ENCODE results near the gene REN. TPM values are rescaled to one million over a fixed set of nuclear protein-coding genes. Genes with fewer than 3 reads are reported as not detected.

The REN gene
- total RNA-seq, 1 experiment from 2014 or later, result not detected

- no peak overlapping the region for H4K91ac ChIP-seq (ENCODE audit: insufficient read length, low read depth, low read length)
- no peaks in the 10 kb centered on the region for H3K36me3 Mint-ChIP-seq (ENCODE audit: insufficient read depth in 1 of 3, low read depth in 3 of 3)
- no peak overlapping the region for H3K4ac ChIP-seq (ENCODE audit: low read depth, low read length)
- H4K5ac ChIP-seq (ENCODE audit: insufficient read length, low read depth, low read length), result no peak overlapping the region
- no peak overlapping the region for H2BK5ac ChIP-seq (ENCODE audit: insufficient read length, low read length)
- H3K9me3 ChIP-seq (ENCODE audit: control insufficient read depth, low read depth, low read length), result no peaks in the 10 kb centered on the region
- no peak overlapping the region for H2BK120ac ChIP-seq (ENCODE audit: low read depth, low read length, poor library complexity, severe bottlenecking)
- H3K79me2 ChIP-seq (ENCODE audit: insufficient read depth, low read length), result no peaks in the 10 kb centered on the region
- H3K4me3 Mint-ChIP-seq, result no peak overlapping the region
- H3K4me1 ChIP-seq (ENCODE audit: insufficient read depth, low read length), result no peaks in the 10 kb centered on the region; the same call in 1 of the 2 replicates
- H3K23ac ChIP-seq (ENCODE audit: insufficient read length, low read depth, low read length), result no peak overlapping the region
- no peaks in the 10 kb centered on the region for H3K79me1 ChIP-seq (ENCODE audit: insufficient read depth, low read depth, low read length, poor library complexity, severe bottlenecking)
- no peak for TF ChIP-seq CTCF (conservative IDR thresholded peaks at IDR 0.05)
- no peak overlapping the region for H3K56ac ChIP-seq (ENCODE audit: insufficient read length, low read depth, low read length)
- H3K4me2 ChIP-seq (ENCODE audit: insufficient read depth, insufficient read length, low read length), result no peak overlapping the region
- no peaks in the 10 kb centered on the region; the same call in 1 of the 2 replicates for H3K27me3 Mint-ChIP-seq (ENCODE audit: low read depth)
- H4K20me1 ChIP-seq (ENCODE audit: control insufficient read depth, insufficient read depth, insufficient read length), result no peaks in the 10 kb centered on the region
- DNase-seq, result no peak
- no peak overlapping the region for H4K8ac ChIP-seq (replicated peaks; ENCODE audit: insufficient read length, low read depth, low read length)
- H2BK15ac ChIP-seq (ENCODE audit: low read depth, low read length), result no peak overlapping the region
- no peak overlapping the region for H3K27ac ChIP-seq (ENCODE audit: insufficient read length, low read depth, low read length)
- H2AFZ ChIP-seq (ENCODE audit: low read length), result no peak overlapping the region
- no peak overlapping the region for H2AK5ac ChIP-seq (ENCODE audit: insufficient read length, low read length)
- no peak overlapping the region for H2BK20ac ChIP-seq (ENCODE audit: low read depth, low read length, poor library complexity, severe bottlenecking)
- H3K14ac ChIP-seq (ENCODE audit: insufficient read depth, low read length), result no peak overlapping the region
- H3T11ph ChIP-seq (ENCODE audit: low read length), result no peak overlapping the region
- no peak overlapping the region for H3K18ac ChIP-seq (ENCODE audit: insufficient read length, low read depth, low read length)
- H3K27ac Mint-ChIP-seq, result no peak overlapping the region; a peak in 1 of 7 replicates
- peaks cover 24 to 28% of the 10 kb centered on the region in 2 experiments for H3K4me1 Mint-ChIP-seq
- no peaks in the 10 kb centered on the region for H3K23me2 ChIP-seq (ENCODE audit: insufficient read length, low read depth, low read length, poor library complexity, severe bottlenecking)
- H3K9ac ChIP-seq (ENCODE audit: extremely low read depth, insufficient read length, low read length), result no peak overlapping the region
- H3K27me3 ChIP-seq (ENCODE audit: insufficient read depth, low read length), result no peaks in the 10 kb centered on the region
- H3K9me3 Mint-ChIP-seq, result no peaks in the 10 kb centered on the region
- no peak overlapping the region for H2BK12ac ChIP-seq (ENCODE audit: insufficient read length, low read depth, low read length)
Measured at GRCh38 chr1:204205486-204205885, 39.3 kb upstream of the REN start.

All from H9 (cell line).